MM.1S (cell line): ENCODE data around the gene TTC28.

ENCODE experiments used
- CTCF ChIP-seq: fragments of 300-600 bp; sonication (generic); IDR thresholded peaks from 2 replicates; pipeline ENCODE4 v1.5.1; 2016; ENCODE audit warnings: antibody characterized with exemption, low read length, mixed read lengths
- EZH2 ChIP-seq: fragments of 300-600 bp; sonication (generic); optimal IDR thresholded peaks from 2 replicates; pipeline ENCODE3; 2017; ENCODE audit warnings: low read depth, mild to moderate bottlenecking, antibody characterized with exemption, low read length, mixed read lengths
- EZH2phosphoT487 ChIP-seq: fragments of 300-600 bp; sonication (generic); IDR thresholded peaks from 2 replicates; pipeline ENCODE4 v1.6.1; 2018; ENCODE audit warnings: antibody characterized with exemption, low read length

GRCh38 chr22:28360939-28361338, 318.7 kb downstream of the TTC28 start:
- no peak for TF ChIP-seq CTCF
- no peak for TF ChIP-seq EZH2phosphoT487
- no peak for TF ChIP-seq EZH2
